WTC11 (cell line): ENCODE data around the gene ERBB4. TPM values are rescaled to one million over a fixed set of nuclear protein-coding genes. Genes with fewer than 3 reads are reported as not detected.

Experiments used
- ATAC-seq: fragments of 200-7000 bp; cut with Tn5 transposase; 2 replicates; pipeline ENCODE4 v1.10.0; 2021; ENCODE audit warnings: mild to moderate bottlenecking, moderate library complexity
- CTCF ChIA-PET: fragments of 300-600 bp; sonication (Branson Sonifier 250); formaldehyde crosslinking; loops from one replicate; lab custom pipeline; 2021; ENCODE audit warnings: antibody characterized with exemption; lab: Charles Lee
- POLR2A ChIA-PET: fragments of 350-600 bp; sonication (Branson Sonifier 250); formaldehyde crosslinking; loops from one replicate; lab custom pipeline; 2021; ENCODE audit warnings: antibody characterized with exemption; lab: Charles Lee
- DNase-seq: peaks from one replicate; pipeline ENCODE4 v3.0.0; 2021; ENCODE audit warnings: low spot score
- H3K27ac Mint-ChIP-seq: 2 replicates; pipeline ENCODE4 v1.8.0; 2021; ENCODE audit warnings: mixed read lengths
- H3K27me3 Mint-ChIP-seq: 2 replicates; pipeline ENCODE4 v1.8.0; 2021; ENCODE audit warnings: low read depth, mild to moderate bottlenecking, moderate library complexity, mixed read lengths
- H3K36me3 Mint-ChIP-seq: 2 replicates; pipeline ENCODE4 v1.8.0; 2021; ENCODE audit warnings: mixed read lengths
- H3K4me1 Mint-ChIP-seq: 2 replicates; pipeline ENCODE4 v1.8.0; 2022; ENCODE audit warnings: mixed read lengths
- H3K4me3 Mint-ChIP-seq: 2 replicates; pipeline ENCODE4 v1.8.0; 2021; ENCODE audit warnings: mild to moderate bottlenecking, moderate library complexity, mixed read lengths
- H3K9me3 Mint-ChIP-seq: 2 replicates; pipeline ENCODE4 v1.8.0; 2021; ENCODE audit warnings: mixed read lengths
- ATF2 ChIP-seq: sonication (generic); formaldehyde crosslinking; IDR thresholded peaks from 2 replicates; pipeline ENCODE4 v1.8.1; 2022; ENCODE audit warnings: low read depth, missing genetic modification reagents, borderline replicate concordance
- ATF3 ChIP-seq: sonication (generic); formaldehyde crosslinking; conservative IDR thresholded peaks from 2 replicates; pipeline ENCODE4 v1.8.1; 2022; ENCODE audit warnings: mild to moderate bottlenecking, missing genetic modification reagents
- ATF6 ChIP-seq: sonication (generic); formaldehyde crosslinking; IDR thresholded peaks from 2 replicates; pipeline ENCODE4 v1.8.1; 2023; ENCODE audit warnings: mild to moderate bottlenecking, missing genetic modification reagents
- E2F5 ChIP-seq: sonication (generic); formaldehyde crosslinking; IDR thresholded peaks from 2 replicates; pipeline ENCODE4 v1.8.1; 2022; ENCODE audit warnings: mild to moderate bottlenecking, moderate library complexity, missing genetic modification reagents
- FOXJ3 ChIP-seq: sonication (generic); formaldehyde crosslinking; IDR thresholded peaks from 2 replicates; pipeline ENCODE4 v1.9.0; 2021; ENCODE audit warnings: missing genetic modification reagents, mild to moderate bottlenecking, borderline replicate concordance
- GRHL2 ChIP-seq: fragments of 250-450 bp; sonication (Bioruptor Pico); IDR thresholded peaks from 2 replicates; pipeline ENCODE4 v1.8.0; 2022; ENCODE audit warnings: mild to moderate bottlenecking, moderate library complexity; ENCODE audit not compliant: insufficient replicate concordance, severe bottlenecking
- NFE2L1 ChIP-seq: sonication (generic); formaldehyde crosslinking; IDR thresholded peaks from 2 replicates; pipeline ENCODE4 v1.8.1; 2023; ENCODE audit warnings: missing genetic modification reagents
- NFYB ChIP-seq: sonication (generic); formaldehyde crosslinking; conservative IDR thresholded peaks from 2 replicates; pipeline ENCODE4 v1.8.0; 2022; ENCODE audit warnings: low read depth, missing genetic modification reagents
- PRDM15 ChIP-seq: sonication (generic); formaldehyde crosslinking; IDR thresholded peaks from 2 replicates; pipeline ENCODE4 v1.8.0; 2022; ENCODE audit warnings: missing genetic modification reagents
- RELA ChIP-seq: sonication (generic); formaldehyde crosslinking; IDR thresholded peaks from 2 replicates; pipeline ENCODE4 v1.8.1; 2022; ENCODE audit warnings: missing genetic modification reagents, mild to moderate bottlenecking, borderline replicate concordance
- SMAD3 ChIP-seq: sonication (generic); formaldehyde crosslinking; IDR thresholded peaks from 2 replicates; pipeline ENCODE4 v1.8.0; 2022; ENCODE audit warnings: missing genetic modification reagents, mild to moderate bottlenecking, borderline replicate concordance
- STAT6 ChIP-seq: sonication (generic); formaldehyde crosslinking; conservative IDR thresholded peaks from 2 replicates; pipeline ENCODE4 v1.8.1; 2023; ENCODE audit warnings: mild to moderate bottlenecking, low read depth, missing genetic modification reagents, moderate library complexity
- USF2 ChIP-seq: sonication (generic); formaldehyde crosslinking; IDR thresholded peaks from 2 replicates; pipeline ENCODE4 v1.8.1; 2023; ENCODE audit warnings: mild to moderate bottlenecking, missing genetic modification reagents, moderate library complexity
- ZNF396 ChIP-seq: fragments of 250-450 bp; sonication (Bioruptor Pico); IDR thresholded peaks from 2 replicates; pipeline ENCODE4 v1.8.0; 2021; ENCODE audit warnings: mild to moderate bottlenecking, moderate library complexity, borderline replicate concordance
- ZNF416 ChIP-seq: fragments of 250-450 bp; sonication (Bioruptor Pico); IDR thresholded peaks from 2 replicates; pipeline ENCODE4 v1.9.0; 2021; ENCODE audit warnings: mild to moderate bottlenecking, inconsistent platforms
- ZNF425 ChIP-seq: fragments of 250-450 bp; sonication (Bioruptor Pico); conservative IDR thresholded peaks from 2 replicates; pipeline ENCODE4 v1.9.0; 2021; ENCODE audit warnings: mild to moderate bottlenecking
- ZNF512 ChIP-seq: sonication (generic); formaldehyde crosslinking; IDR thresholded peaks from 2 replicates; pipeline ENCODE4 v1.8.1; 2022; ENCODE audit warnings: missing genetic modification reagents, borderline replicate concordance
- total RNA-seq: library from RNA; stranded (reverse); gene quantifications from 3 replicates; pipeline ENCODE4 v1.2.3, GENCODE V29; 2021

Gene ERBB4
- total RNA-seq, 1 experiment from 2014 or later, result 1.6 TPM

- H3K27me3 Mint-ChIP-seq, result no peaks in the 10 kb centered on the region
- no peaks in the 10 kb centered on the region for H3K4me1 Mint-ChIP-seq
- no peak for ATAC-seq
- no peaks in the 10 kb centered on the region for H3K36me3 Mint-ChIP-seq
- H3K4me3 Mint-ChIP-seq, result no peak overlapping the region
- no peak for DNase-seq
- CTCF ChIA-PET, result interaction anchor here (2.0 kb wide), 1 partner anchor 13 kb away, joined by 5 read pairs; no protein-coding TSS in a partner anchor
- no peak for TF ChIP-seq ZNF512 (CRISPR knock-in tag)
- no peak for TF ChIP-seq ATF6 (CRISPR knock-in tag)
- no peak for TF ChIP-seq ZNF416 (CRISPR knock-in tag)
- no peak for TF ChIP-seq SMAD3
- no peak for TF ChIP-seq NFYB (CRISPR knock-in tag)
- no peak for TF ChIP-seq E2F5 (CRISPR knock-in tag)
- TF ChIP-seq ATF3 (CRISPR knock-in tag), result no peak
- TF ChIP-seq STAT6 (CRISPR knock-in tag), result no peak
- TF ChIP-seq ATF2 (CRISPR knock-in tag), result no peak
- TF ChIP-seq, all 79 proteins: peak for 0
- POLR2A ChIA-PET, result no interaction called here
- Mint-ChIP-seq H3K27ac (no peak overlapping the region), H3K9me3 (peaks cover 5% of the 10 kb centered on the region)
These were observed 344.2 kb downstream of the ERBB4 start for GRCh38 chr2:212194396-212194795.

- ChIA-PET POLR2A (no interaction called here), CTCF (interaction anchor here (2.0 kb wide), 1 partner anchor 13 kb away, joined by 5 read pairs; no protein-coding TSS in a partner anchor)
- Mint-ChIP-seq H3K27me3 (no peaks in the 10 kb centered on the region), H3K4me3 (no peak overlapping the region), H3K4me1 (no peaks in the 10 kb centered on the region), H3K36me3 (no peaks in the 10 kb centered on the region), H3K9me3 (peaks cover 5% of the 10 kb centered on the region), H3K27ac (no peak overlapping the region)
- ATAC-seq (no peak), DNase-seq (no peak)
- TF ChIP-seq NFE2L1 (CRISPR knock-in tag) (no peak), FOXJ3 (CRISPR knock-in tag) (no peak), USF2 (CRISPR knock-in tag) (no peak), ZNF425 (CRISPR knock-in tag) (no peak), RELA (CRISPR knock-in tag) (no peak), ZNF396 (no peak), PRDM15 (no peak), GRHL2 (CRISPR knock-in tag) (no peak)
These were observed 344.8 kb downstream of the ERBB4 start for GRCh38 chr2:212193803-212194202.
